ENCODE results near the gene RRP7A. TPM values are rescaled to one million over a fixed set of nuclear protein-coding genes. Genes with fewer than 3 reads are reported as not detected.

RRP7A gene, protein sequence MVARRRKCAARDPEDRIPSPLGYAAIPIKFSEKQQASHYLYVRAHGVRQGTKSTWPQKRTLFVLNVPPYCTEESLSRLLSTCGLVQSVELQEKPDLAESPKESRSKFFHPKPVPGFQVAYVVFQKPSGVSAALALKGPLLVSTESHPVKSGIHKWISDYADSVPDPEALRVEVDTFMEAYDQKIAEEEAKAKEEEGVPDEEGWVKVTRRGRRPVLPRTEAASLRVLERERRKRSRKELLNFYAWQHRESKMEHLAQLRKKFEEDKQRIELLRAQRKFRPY
- 44.2 to 59.8 TPM (median 51.2 TPM) in 5 replicates for total RNA-seq (2022; extraction: Qiagen RNA extraction; ENCODE audit: low read depth)

DNA sequence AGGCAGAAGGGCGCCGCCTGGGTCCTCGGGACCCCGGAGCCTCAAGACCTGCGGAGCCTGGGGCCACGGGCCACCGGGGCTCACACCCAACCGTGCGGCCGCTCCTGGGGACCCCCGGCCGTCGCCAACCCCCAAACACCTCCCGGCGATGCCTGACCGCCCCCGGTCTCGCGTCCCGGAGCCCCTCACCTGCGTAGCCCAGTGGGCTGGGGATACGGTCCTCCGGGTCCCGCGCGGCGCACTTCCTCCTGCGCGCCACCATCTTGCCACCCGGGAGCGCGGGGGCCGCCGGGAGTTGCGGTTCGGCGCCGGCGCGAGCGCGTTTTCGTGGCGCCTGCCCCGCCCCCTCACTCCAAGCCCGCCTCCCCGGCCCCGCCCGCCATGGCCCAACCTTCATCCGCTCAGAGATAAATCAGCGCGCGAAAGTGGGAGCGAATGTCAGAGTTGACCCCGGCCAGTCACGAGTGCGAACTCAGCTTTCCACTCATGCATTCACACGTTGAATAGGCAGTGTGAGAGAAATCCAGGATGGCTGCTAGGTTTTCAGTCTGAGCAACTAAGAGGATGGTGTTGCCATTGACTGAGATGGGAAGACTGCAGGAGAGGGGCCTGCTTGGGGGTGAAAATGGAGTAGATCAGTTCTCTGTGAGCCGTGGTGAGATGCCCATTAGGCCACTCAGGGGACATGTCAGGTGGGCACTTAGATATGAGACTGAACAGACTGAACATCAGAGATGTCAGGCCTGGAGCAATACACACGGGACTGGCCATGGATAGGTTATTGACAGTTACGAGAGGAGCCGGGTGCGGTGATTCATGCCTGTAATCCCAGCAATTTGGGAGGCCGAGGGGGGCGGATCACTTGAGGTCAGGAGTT, at the start of gene RRP7A:
Gene RRP7A (minus strand): TSS at position 272 of the 877 bp plus-strand sequence. CDS start 10 bp downstream, at position 262.

GRCh38 chr22:42553475-42554361, 34.1 kb upstream of the RRP7A start, which contains the start of gene SERHL2:
Gene SERHL2, plus strand, starts transcription at chr22:42553956. Its CDS starts 65 bp downstream, at chr22:42554021.

Other genes with a start within 250 kb of the RRP7A start
- 11.7 to 18.1 TPM (median 13.5 TPM) in 5 replicates for gene TCF20, start 249.1 kb downstream of the RRP7A start, total RNA-seq (2022; extraction: Qiagen RNA extraction; ENCODE audit: low read depth)
- gene NFAM1, start 87.4 kb downstream of the RRP7A start, total RNA-seq (2022; extraction: Qiagen RNA extraction; ENCODE audit: low read depth) = not detected in 5 replicates
- 0.12 to 0.33 TPM (median 0.22 TPM) in 5 replicates for gene SERHL2, start 34.2 kb upstream of the RRP7A start, total RNA-seq (2022; extraction: Qiagen RNA extraction; ENCODE audit: low read depth)
- gene POLDIP3, start 95.1 kb upstream of the RRP7A start, total RNA-seq (2022; extraction: Qiagen RNA extraction; ENCODE audit: low read depth) = 37.1 to 43.3 TPM (median 40.1 TPM) in 5 replicates
- gene ATP5MGL, start 120.8 kb upstream of the RRP7A start, total RNA-seq (2022; extraction: Qiagen RNA extraction; ENCODE audit: low read depth) = not detected in 5 replicates
- 83.1 to 110 TPM (median 103 TPM) in 5 replicates for gene CYB5R3, start 129.6 kb upstream of the RRP7A start, total RNA-seq (2022; extraction: Qiagen RNA extraction; ENCODE audit: low read depth)
- gene A4GALT, start 201.1 kb upstream of the RRP7A start, total RNA-seq (2022; extraction: Qiagen RNA extraction; ENCODE audit: low read depth) = 11.9 to 16.4 TPM (median 14.7 TPM) in 5 replicates